Dendritic cell treated with granulocyte-macrophage colony-stimulating factor and Interleukin-4, amounts not matched to agents 40 ng/mL and 50 ng/mL, for 4 days (primary cell): Measurements from ENCODE around the gene PROP1.
A peak's percentile ranks its signal among the peaks of the same experiment; 100 is the strongest.
"Not testable (repeated sequence)": the region's sequence is repeated elsewhere in the genome, so short reads cannot be mapped to it uniquely, and the experiment has no call there.

Source experiments
- H3K27ac Mint-ChIP-seq: one replicate; pipeline ENCODE4 v1.8.0; 2022; ENCODE audit warnings: mild to moderate bottlenecking, mixed read lengths
- H3K27me3 Mint-ChIP-seq: one replicate; pipeline ENCODE4 v1.8.0; 2022; ENCODE audit warnings: mild to moderate bottlenecking, mixed read lengths
- H3K36me3 Mint-ChIP-seq: one replicate; pipeline ENCODE4 v1.8.0; 2022; ENCODE audit warnings: low read depth, mixed read lengths
- H3K4me1 Mint-ChIP-seq: one replicate; pipeline ENCODE4 v1.8.0; 2022; ENCODE audit warnings: low read depth, mixed read lengths
- H3K4me3 Mint-ChIP-seq: one replicate; pipeline ENCODE4 v1.8.0; 2022; ENCODE audit warnings: mild to moderate bottlenecking, moderate library complexity, mixed read lengths
- H3K9me3 Mint-ChIP-seq: one replicate; pipeline ENCODE4 v1.8.0; 2022; ENCODE audit warnings: mixed read lengths
- intact Hi-C: fragments of 100-400 bp; cut with micrococcal nuclease; formaldehyde crosslinking; loops from one replicate; pipeline ENCODE4 v1.15.0; 2022

PROP1 gene

GRCh38 chr5:177995691-177996595 is at the start of gene PROP1:
Gene PROP1, minus strand, starts transcription at chr5:177996242. Its CDS starts 309 bp downstream, at chr5:177995933.
- H3K27me3 Mint-ChIP-seq = peaks cover 20% of the 10 kb centered on the region
- H3K4me3 Mint-ChIP-seq = no peak within 1 kb of the TSS
- no peaks in the 10 kb centered on the region for H3K36me3 Mint-ChIP-seq
- intact Hi-C loops = no loop called here
- no peaks in the 10 kb centered on the region for H3K4me1 Mint-ChIP-seq
- H3K27ac Mint-ChIP-seq = no peak within 1 kb of the TSS
- no peaks in the 10 kb centered on the region for H3K9me3 Mint-ChIP-seq

DNA sequence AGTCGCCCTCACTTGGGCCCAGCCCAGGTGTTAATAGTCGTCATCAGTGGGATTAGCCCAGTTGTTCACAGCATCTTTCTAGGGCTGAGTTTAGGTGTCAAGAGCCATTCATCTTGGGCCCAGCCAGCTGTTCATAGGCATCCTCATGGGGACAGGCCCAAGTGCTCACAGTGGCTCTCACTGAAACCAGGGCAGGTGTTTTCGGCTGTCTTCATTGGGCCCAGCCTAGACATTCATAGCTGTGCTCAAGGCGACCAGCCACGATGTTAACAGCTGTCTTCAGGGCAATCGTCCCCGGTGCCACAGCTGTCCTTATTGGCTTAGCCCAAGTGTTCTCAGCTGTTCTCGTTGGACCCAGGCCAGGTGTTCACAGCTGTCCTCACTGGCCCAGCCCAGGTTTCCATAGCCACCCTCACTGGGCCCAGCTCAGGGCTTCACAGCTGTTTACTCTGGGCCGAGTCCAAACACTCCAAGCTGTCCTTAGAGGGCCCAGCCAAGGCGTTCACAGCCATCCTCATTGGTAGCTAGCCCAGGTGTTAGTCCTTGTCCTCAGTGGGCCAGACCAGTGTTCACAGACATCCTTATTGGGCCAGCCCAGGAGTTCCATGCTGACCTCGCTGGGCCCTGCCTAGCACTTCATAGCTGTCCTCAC is 23.5 kb upstream of the PROP1 start:
- H3K4me3 Mint-ChIP-seq, H3K9me3 Mint-ChIP-seq, intact Hi-C loops, H3K27ac Mint-ChIP-seq, H3K36me3 Mint-ChIP-seq, H3K4me1 Mint-ChIP-seq, H3K27me3 Mint-ChIP-seq: not testable (repeated sequence)

- not testable (repeated sequence) for H3K4me1 Mint-ChIP-seq
These were observed 16.7 kb upstream of the PROP1 start for GRCh38 chr5:178012758-178013157.

DNA sequence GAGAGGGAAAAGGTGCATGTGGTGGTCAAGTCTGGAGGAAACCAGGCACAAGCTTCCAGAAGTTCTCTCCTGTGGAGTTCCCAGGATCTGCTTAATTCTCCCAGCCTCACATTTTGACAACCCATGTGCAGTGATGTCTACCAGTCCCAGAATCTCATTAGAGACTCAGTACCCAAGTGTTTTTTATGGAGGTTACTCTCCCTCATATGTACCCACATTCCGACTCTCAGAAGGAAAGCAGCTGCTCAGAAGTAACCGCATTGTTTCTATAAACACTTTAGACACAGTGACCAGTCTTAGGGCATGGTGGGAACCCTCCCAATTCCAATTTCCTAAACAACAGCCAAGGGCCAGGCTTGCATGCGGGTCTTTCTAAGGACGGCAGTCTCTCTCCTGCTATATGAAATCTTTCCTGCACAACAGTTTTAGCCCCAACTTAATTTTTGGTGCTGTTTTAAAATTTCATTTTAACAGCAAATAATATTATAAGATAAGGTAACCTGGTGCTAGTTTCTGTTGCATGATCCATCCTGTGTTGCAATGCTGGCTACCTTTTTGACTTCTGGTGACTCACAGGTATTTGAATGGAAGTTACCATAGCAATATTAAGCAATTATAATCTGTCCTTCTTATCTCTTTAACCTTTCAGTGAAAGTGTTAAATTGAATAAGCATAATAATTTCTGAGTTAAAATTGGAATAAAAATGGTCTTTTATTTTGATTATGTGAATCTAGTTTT is 15.9 kb upstream of the PROP1 start:
- intact Hi-C loops, H3K27ac Mint-ChIP-seq, H3K9me3 Mint-ChIP-seq, H3K27me3 Mint-ChIP-seq, H3K36me3 Mint-ChIP-seq, H3K4me3 Mint-ChIP-seq, H3K4me1 Mint-ChIP-seq: not testable (repeated sequence)

More at GRCh38 chr5:178012758-178013157, 16.7 kb upstream of the PROP1 start:
- intact Hi-C loops, H3K36me3 Mint-ChIP-seq, H3K9me3 Mint-ChIP-seq, H3K4me3 Mint-ChIP-seq, H3K27ac Mint-ChIP-seq, H3K27me3 Mint-ChIP-seq: not testable (repeated sequence)

DNA sequence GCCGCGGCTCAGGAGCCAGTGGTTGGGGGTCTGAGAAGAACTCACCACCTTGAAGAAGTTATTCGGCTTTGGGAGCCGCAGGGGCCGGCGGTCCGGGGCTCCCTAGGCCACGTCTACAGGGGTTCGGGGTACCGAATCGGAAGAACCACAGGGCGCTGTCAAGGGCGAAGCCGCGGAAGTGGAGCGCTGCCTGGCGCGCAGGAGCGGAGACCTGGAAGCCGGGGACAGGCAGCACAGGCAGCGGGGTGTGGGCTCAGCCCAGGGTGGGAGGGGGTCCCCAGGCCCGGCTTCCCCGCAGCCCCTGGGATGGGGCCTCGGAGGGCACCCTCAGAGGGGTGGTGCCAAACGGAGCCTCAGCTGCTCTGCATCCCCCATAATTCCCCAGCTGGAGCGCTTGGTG is 11.2 kb upstream of the PROP1 start:
- H3K36me3 Mint-ChIP-seq, H3K4me3 Mint-ChIP-seq, H3K4me1 Mint-ChIP-seq, H3K27ac Mint-ChIP-seq, intact Hi-C loops, H3K9me3 Mint-ChIP-seq: not testable (repeated sequence)
- H3K27me3 Mint-ChIP-seq = peaks cover 29% of the 10 kb centered on the region

DNA sequence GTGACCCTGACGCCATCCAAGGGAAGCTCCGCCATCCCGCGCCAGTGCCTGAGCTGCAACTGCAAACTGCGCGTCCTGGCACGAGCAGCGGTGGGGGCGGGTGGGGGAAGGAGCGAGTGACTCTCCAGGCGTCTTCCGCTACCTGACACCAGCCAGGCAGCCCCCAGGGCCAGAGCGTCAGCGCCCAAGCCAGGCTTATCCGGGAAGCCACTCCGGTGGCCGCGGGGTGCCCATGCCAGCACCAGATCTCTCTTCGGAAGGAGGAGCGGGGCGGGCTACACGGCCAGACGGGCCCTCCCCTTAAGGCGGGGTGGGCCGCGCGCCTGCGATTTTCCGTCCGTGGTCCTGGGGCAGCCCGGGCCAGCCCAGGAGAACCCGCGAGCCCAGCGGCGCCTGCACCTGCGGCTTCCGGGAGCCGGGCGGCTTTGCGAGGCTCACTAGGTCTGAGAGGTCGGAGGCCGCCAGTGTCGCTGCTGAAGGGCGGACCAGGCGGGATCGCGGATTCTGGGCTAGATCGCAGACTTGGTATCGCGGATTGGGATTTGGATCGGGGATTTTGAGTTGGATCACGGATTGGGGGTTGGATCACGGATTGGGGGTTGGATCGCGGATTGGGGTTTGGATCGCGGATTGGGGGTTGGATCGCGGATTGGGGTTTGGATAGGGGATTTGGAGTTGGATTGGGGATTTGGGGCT is 10.6 kb upstream of the PROP1 start:
- intact Hi-C loops, H3K9me3 Mint-ChIP-seq, H3K36me3 Mint-ChIP-seq, H3K4me1 Mint-ChIP-seq, H3K27ac Mint-ChIP-seq: not testable (repeated sequence)
- Mint-ChIP-seq H3K27me3 (peaks cover 33% of the 10 kb centered on the region), H3K4me3 (peak overlapping the region; percentile 67)

GRCh38 chr5:178006181-178006535 is 10.1 kb upstream of the PROP1 start:
- H3K9me3 Mint-ChIP-seq, intact Hi-C loops, H3K4me3 Mint-ChIP-seq, H3K4me1 Mint-ChIP-seq, H3K27ac Mint-ChIP-seq, H3K36me3 Mint-ChIP-seq: not testable (repeated sequence)
- H3K27me3 Mint-ChIP-seq = peaks cover 33% of the 10 kb centered on the region

GRCh38 chr5:177997846-177998245 is 1.8 kb upstream of the PROP1 start:
- Mint-ChIP-seq H3K36me3 (no peaks in the 10 kb centered on the region), H3K9me3 (no peaks in the 10 kb centered on the region), H3K27me3 (peaks cover 23% of the 10 kb centered on the region), H3K4me1 (no peaks in the 10 kb centered on the region), H3K27ac (no peak overlapping the region), H3K4me3 (no peak overlapping the region)
- intact Hi-C loops = no loop called here

GRCh38 chr5:177997319-177997670 is 1.3 kb upstream of the PROP1 start:
- H3K9me3 Mint-ChIP-seq = no peaks in the 10 kb centered on the region
- H3K4me3 Mint-ChIP-seq = no peak overlapping the region
- no peaks in the 10 kb centered on the region for H3K4me1 Mint-ChIP-seq
- no peaks in the 10 kb centered on the region for H3K36me3 Mint-ChIP-seq
- H3K27me3 Mint-ChIP-seq = peaks cover 21% of the 10 kb centered on the region
- no peak overlapping the region for H3K27ac Mint-ChIP-seq
- intact Hi-C loops = no loop called here

GRCh38 chr5:177996660-177997318 is 747 bp upstream of the PROP1 start:
- Mint-ChIP-seq H3K4me3 (no peak overlapping the region), H3K9me3 (no peaks in the 10 kb centered on the region), H3K27me3 (peaks cover 18% of the 10 kb centered on the region), H3K4me1 (no peaks in the 10 kb centered on the region), H3K27ac (no peak overlapping the region), H3K36me3 (no peaks in the 10 kb centered on the region)
- intact Hi-C loops = no loop called here

GRCh38 chr5:177994561-177995190 is 1.4 kb downstream of the PROP1 start:
- H3K27me3 Mint-ChIP-seq = peaks cover 19% of the 10 kb centered on the region
- intact Hi-C loops = no loop called here
- H3K9me3 Mint-ChIP-seq = no peaks in the 10 kb centered on the region
- H3K4me3 Mint-ChIP-seq = no peak overlapping the region
- no peaks in the 10 kb centered on the region for H3K36me3 Mint-ChIP-seq
- no peaks in the 10 kb centered on the region for H3K4me1 Mint-ChIP-seq
- no peak overlapping the region for H3K27ac Mint-ChIP-seq

DNA sequence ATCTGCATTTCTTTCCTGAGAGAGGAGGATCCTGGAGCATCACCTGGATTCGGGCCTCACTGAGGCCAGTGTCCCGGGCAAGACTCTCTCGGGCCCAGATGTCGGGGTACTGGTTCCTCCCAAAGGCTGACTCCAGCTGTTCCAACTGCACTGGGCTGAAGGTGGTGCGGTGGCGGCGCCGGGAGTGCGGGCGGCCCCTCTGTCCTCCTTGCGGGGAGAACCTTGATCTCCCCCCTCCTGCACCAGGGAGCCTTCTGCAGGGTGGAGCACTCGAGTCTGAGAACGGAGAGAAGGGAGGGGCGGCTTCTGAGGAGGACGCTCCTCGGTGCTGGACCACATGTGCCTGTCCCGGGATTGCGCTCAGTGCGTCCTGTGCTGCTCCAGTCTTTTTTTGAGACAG is 2.0 kb downstream of the PROP1 start:
- Mint-ChIP-seq H3K27ac (no peak overlapping the region), H3K9me3 (no peaks in the 10 kb centered on the region), H3K27me3 (peaks cover 21% of the 10 kb centered on the region), H3K4me3 (no peak overlapping the region), H3K4me1 (no peaks in the 10 kb centered on the region), H3K36me3 (no peaks in the 10 kb centered on the region)
- intact Hi-C loops = no loop called here

DNA sequence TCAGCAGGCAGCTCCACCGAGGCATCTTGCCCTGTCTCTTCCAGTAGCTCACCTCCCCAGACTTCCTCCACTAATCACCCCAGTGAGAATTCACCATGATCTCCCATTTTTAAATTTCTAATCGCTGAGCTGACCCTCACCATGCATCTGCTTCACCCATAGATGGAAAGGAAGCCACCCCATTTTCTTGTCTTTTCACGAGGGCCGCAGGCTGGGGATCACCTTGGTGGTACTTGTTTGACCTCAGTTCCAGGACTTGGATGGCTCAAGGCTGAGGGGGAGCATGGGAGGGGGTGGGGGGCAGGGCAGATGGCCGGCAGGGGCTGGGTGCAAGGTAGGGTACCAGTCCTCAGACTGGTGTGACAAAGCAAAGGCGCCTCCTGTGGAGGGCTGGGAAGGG is 3.6 kb downstream of the PROP1 start:
- Mint-ChIP-seq H3K9me3 (no peaks in the 10 kb centered on the region), H3K36me3 (no peaks in the 10 kb centered on the region), H3K4me1 (no peaks in the 10 kb centered on the region), H3K4me3 (no peak overlapping the region), H3K27ac (no peak overlapping the region), H3K27me3 (peaks cover 26% of the 10 kb centered on the region)
- intact Hi-C loops = no loop called here
